Measurements from ENCODE around the gene TPCN2.

Gene TPCN2

GRCh38 chr11:69167130-69167915 is 118.6 kb downstream of the TPCN2 start:
- no peak for TF ChIP-seq CTCF (IDR thresholded peaks at IDR 0.05; ENCODE audit: low read depth, low read length, missing control alignments)
- H3K4me3 ChIP-seq (ENCODE audit: low read depth, low read length) = no peak overlapping the region
- DNase-seq = no peak
- H3K27me3 ChIP-seq (replicated peaks) = no peaks in the 10 kb centered on the region
- H3K36me3 ChIP-seq (replicated peaks) = no peaks in the 10 kb centered on the region
- no peak overlapping the region for H3K27ac ChIP-seq
- in situ Hi-C loops (cut with HindIII; ENCODE audit: low pct_ligation_motif_present, low sequenced_read_pairs) = no loop called here

- no peak for TF ChIP-seq CTCF (IDR thresholded peaks at IDR 0.05; ENCODE audit: low read depth, low read length, missing control alignments)
- H3K4me3 ChIP-seq (ENCODE audit: low read depth, low read length) = no peak overlapping the region
- in situ Hi-C loops (cut with HindIII; ENCODE audit: low pct_ligation_motif_present, low sequenced_read_pairs) = no loop called here
These were observed 119.4 kb downstream of the TPCN2 start for GRCh38 chr11:69167916-69168691.

GRCh38 chr11:69169479-69169878 is 120.7 kb downstream of the TPCN2 start:
- Histone ChIP-seq H3K4me3 (ENCODE audit: low read depth, low read length) (no peak overlapping the region), H3K27ac (no peak overlapping the region), H3K36me3 (replicated peaks) (no peaks in the 10 kb centered on the region), H3K27me3 (replicated peaks) (no peaks in the 10 kb centered on the region)
- in situ Hi-C loops (cut with HindIII; ENCODE audit: low pct_ligation_motif_present, low sequenced_read_pairs) = no loop called here
- no peak for DNase-seq
- no peak for TF ChIP-seq CTCF (IDR thresholded peaks at IDR 0.05; ENCODE audit: low read depth, low read length, missing control alignments)

More at GRCh38 chr11:69167916-69168691, 119.4 kb downstream of the TPCN2 start:
- no peaks in the 10 kb centered on the region for H3K27me3 ChIP-seq (replicated peaks)
- no peak overlapping the region for H3K27ac ChIP-seq
- no peaks in the 10 kb centered on the region for H3K36me3 ChIP-seq (replicated peaks)
- no peak for DNase-seq

GRCh38 chr11:69170704-69171103 is 122.0 kb downstream of the TPCN2 start:
- no peak overlapping the region for H3K27ac ChIP-seq
- TF ChIP-seq CTCF (IDR thresholded peaks at IDR 0.05; ENCODE audit: low read depth, low read length, missing control alignments) = no peak
- H3K36me3 ChIP-seq (replicated peaks) = no peaks in the 10 kb centered on the region
- H3K4me3 ChIP-seq (ENCODE audit: low read depth, low read length) = no peak overlapping the region
- no peak for DNase-seq
- in situ Hi-C loops (cut with HindIII; ENCODE audit: low pct_ligation_motif_present, low sequenced_read_pairs) = no loop called here
- no peaks in the 10 kb centered on the region for H3K27me3 ChIP-seq (replicated peaks)

GRCh38 chr11:69171476-69172240 is 122.9 kb downstream of the TPCN2 start:
- no peak for DNase-seq
- Histone ChIP-seq H3K27me3 (replicated peaks) (no peaks in the 10 kb centered on the region), H3K36me3 (replicated peaks) (no peaks in the 10 kb centered on the region), H3K4me3 (ENCODE audit: low read depth, low read length) (no peak overlapping the region), H3K27ac (no peak overlapping the region)
- TF ChIP-seq CTCF (IDR thresholded peaks at IDR 0.05; ENCODE audit: low read depth, low read length, missing control alignments) = no peak
- in situ Hi-C loops (cut with HindIII; ENCODE audit: low pct_ligation_motif_present, low sequenced_read_pairs) = no loop called here
